Prostate gland (tissue), 2 donors: ENCODE data around the gene RIMBP2.

Experiments
- CTCF ChIP-seq, 4 experiments: fragments of 200-600 bp in 2 of 4; fragments of 450-650 bp in 2 of 4; sonication (generic) in 2 of 4; IDR thresholded peaks; 1 replicate in 3 of 4; 2 replicates in 1 of 4; pipeline ENCODE4 v1.5.1; 2016 to 2019; ENCODE audit warnings: antibody characterized with exemption in 4 of 4, mild to moderate bottlenecking in 2 of 4, moderate library complexity in 2 of 4
- POLR2A ChIP-seq: fragments of 450-650 bp; IDR thresholded peaks from one replicate; pipeline ENCODE4 v1.6.1; 2016; ENCODE audit warnings: antibody characterized with exemption, mild to moderate bottlenecking
- POLR2AphosphoS5 ChIP-seq: sonication (generic); formaldehyde crosslinking; IDR thresholded peaks from one replicate; pipeline ENCODE4 v1.6.1; 2017; ENCODE audit warnings: antibody characterized with exemption

GRCh38 chr12:130565189-130565588 lies 150.9 kb downstream of the RIMBP2 start:
- TF ChIP-seq CTCF (IDR thresholded peaks at IDR 0.05), result no peak
- no peak for TF ChIP-seq POLR2A
- no peak for TF ChIP-seq POLR2AphosphoS5
